Measurements from ENCODE around the gene MARK2.

The MARK2 gene

DNA sequence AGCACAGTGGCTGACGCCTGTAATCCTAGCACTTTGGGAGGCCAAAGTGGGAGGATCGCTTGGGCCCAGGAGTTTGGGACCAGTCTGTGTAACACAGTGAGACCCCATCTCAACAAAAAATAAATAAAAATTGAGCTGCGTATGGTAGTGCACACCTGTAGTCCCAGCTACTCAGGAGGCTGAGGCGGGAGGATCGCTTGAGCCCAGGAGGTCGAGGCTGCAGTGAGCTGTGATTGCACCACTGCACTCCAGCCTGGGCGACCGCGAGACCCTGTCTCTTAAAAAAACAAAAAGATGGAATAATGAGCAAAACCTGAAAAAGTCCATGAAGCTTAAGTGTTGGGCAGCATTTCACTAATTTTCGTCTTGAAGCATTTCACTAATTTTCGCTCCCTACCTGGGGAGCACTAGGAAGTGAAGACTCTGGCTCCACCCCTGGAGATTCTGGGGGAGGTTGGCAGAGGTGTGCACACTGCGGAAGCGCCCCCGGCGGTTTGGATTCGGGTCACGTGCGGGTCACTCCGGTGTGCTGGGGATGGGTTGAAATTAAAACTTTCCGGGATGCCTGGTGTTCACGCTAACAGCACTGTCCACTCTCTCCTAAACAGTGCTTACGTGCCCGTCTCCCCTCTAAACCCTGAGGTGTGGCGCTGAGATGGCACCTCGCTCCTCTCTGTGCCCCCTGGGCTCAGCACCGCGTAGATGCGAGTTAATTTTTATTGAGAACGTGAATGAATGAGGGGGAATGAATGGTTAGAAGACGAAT lies 99.0 kb downstream of the MARK2 start:
- no peak for DNase-seq

DNA sequence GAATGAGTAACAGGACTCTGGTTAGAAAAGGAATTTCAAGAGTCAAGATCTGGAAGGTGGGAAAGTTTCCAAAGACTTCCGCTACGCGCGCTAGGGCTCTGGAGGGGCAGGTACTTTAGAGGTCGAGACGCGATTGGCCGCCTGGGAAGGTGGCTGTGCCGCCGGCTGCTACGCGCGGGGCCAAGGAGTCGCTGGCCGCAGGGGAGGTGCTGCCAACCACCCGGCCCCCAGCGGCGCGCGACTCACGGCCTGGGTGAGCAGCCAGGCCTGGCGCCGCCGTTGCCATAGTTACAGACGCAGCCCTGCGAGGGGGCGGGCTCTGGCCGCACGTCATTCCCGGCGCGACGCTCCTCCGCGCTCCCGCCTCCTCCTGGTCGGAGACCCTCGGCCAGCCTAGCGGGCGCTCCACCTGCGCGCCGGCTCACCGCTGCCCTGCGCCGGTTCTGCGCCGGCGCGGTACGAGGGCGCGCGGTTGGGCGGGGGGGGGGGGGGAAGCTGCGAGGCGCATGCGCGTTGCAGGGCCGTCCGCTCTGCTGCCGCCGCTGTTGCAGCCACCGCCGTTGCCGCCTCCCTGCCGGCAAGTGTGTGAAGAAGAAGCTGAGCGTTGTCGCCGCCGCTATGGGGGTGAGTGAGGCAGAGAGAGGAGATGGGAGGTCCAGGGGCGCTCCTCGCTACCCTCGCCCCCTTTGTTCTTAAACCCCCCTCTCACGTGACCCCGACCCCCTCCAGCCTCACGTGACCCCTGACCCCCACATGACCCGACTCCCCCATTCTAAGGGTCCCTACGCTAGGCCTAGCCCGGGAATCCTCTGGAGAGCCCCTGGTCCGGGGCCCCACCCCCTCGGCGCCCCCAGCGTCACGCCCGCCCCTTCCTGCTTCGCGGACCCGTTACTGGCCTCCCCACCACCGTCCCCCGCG lies 99.8 kb downstream of the MARK2 start, which contains the start of gene NAA40:
NAA40 (plus strand) TSS at position 524 of the 918 bp plus-strand sequence; CDS start at position 619, 95 bp downstream.
- peak; percentile 93 for DNase-seq

DNA sequence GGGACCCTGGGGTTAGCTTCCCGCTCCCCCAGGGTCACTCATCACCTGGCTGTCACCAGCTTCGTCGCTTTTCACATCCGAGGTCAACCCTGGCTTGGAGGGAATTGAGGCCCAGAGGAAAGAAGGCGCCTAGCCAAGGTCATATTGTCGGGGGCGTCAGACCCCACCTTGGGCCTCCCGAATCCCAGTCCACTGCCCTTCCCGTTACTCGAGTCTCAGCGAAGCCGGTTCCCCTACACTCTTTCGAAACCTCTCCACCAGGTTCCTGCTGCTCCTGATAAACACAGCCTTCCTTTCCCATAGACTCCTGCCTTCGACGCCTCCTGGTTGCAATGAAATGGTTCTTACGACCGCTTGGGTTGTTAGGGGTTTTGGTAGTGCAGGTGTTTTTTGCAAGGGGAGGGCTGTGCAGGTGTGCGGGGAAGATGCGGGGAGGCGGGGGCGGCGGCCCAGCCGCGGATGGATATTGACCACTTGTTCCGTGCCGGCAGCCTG lies 100.5 kb downstream of the MARK2 start:
- no peak for DNase-seq

DNA sequence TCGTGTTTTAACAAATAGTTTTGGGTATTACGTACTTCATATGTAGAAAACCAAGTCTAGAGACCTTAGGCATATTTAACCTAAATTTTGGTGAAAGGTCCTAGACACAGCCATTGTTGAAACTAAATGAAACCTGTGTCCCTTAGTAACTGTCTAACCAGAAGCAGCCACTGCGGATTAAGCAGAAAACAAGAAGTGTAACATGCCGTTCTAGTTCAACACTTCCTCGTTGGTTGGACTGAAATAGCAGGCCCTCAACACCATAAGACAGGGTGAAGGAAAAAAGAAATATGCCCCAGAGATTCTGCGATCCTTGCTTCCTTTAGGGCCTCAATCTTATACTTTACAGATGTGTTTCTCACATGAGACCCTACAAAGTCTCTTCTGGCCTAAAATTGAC lies 101.9 kb downstream of the MARK2 start:
- peak; percentile 55 for DNase-seq

DNA sequence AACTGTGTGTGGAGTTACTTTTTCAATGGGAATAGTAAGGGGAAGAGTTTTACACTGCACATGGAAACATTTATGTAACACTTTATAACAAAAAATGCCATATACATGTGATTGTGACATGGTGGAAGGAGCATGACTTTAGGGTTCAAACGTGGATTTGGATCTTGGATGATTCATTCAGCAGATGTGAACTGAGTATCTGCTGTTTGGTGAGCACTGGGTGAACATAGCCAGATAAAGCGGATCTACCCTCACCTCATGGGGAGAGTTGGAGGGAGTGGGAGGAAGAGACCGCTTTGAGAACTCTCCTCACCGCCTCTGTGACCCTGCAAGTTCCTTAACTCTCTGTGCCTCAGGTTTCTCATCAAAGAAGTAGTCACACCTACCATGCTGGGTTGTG lies 103.0 kb downstream of the MARK2 start:
- DNase-seq = no peak

DNA sequence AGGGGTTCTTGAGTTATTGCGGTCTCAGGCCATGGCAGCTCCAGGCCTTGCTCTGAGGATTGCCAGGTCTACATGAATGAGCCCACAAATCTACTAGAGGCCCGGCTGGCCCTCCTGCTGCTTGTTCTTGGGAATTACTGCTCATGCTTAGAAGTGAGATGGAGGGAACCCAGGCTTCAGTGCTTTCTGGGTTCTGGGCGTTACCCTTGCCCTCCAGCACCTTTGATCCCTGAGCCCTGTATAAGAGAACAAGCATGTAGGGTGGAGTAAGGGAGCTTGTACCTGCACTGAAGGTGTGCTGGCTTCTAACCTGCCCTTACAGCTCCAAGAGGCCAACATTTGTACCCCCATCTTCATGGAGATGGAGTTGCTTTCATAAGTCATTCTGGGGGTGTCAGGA lies 103.9 kb downstream of the MARK2 start:
- DNase-seq = no peak

DNA sequence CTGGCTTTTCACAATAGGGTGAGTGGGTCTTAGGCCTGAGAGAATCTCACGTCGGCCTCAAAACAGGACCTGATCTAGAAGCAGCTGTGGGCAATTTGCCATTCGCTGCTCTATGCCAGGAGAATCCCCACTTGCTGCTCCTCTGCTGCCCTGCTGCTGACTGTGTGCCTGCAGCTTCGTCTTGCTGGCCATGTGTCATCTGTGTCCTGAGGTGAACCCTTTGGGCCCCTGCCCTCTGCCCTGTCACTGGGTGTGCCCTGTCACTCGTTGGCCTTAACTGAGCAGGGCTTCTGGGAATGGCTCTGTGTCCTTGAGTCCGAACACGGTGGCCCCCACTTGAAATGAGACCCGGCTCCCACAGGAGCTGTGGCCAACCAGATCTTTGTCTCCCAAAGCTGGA lies 106.1 kb downstream of the MARK2 start:
- DNase-seq = no peak

DNA sequence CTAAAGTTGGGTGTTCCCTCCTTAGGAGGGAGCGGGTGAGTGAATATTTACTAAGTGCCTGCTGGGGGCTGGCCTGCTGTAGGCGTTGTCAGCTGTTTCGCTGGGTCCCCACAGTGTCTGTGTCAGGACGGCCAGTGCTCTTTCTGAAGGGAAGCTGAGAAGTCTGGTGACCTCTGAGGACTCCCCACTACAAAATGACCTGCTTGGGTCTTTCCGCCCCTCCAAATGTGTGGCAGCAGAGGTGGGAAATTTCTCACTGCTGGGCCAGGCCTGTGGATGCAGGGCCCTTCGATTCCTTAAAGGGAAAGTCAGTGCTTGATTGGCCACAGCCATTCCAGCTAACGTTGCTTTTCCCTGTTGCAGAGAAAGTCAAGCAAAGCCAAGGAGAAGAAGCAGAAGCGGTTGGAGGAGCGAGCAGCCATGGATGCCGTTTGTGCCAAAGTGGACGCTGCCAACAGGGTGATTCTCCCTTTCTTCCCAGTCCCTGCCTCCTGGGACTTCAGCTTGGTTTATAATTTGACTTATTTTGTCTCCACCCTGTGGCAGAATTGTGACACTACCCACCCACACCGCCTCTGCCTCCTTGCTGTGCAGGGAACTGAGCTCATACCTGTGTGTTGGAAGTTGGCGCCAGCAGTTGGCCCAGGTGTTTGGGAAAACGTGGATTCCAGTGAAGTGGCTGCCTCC lies 106.7 kb downstream of the MARK2 start:
- peak; percentile 65 for DNase-seq

DNA sequence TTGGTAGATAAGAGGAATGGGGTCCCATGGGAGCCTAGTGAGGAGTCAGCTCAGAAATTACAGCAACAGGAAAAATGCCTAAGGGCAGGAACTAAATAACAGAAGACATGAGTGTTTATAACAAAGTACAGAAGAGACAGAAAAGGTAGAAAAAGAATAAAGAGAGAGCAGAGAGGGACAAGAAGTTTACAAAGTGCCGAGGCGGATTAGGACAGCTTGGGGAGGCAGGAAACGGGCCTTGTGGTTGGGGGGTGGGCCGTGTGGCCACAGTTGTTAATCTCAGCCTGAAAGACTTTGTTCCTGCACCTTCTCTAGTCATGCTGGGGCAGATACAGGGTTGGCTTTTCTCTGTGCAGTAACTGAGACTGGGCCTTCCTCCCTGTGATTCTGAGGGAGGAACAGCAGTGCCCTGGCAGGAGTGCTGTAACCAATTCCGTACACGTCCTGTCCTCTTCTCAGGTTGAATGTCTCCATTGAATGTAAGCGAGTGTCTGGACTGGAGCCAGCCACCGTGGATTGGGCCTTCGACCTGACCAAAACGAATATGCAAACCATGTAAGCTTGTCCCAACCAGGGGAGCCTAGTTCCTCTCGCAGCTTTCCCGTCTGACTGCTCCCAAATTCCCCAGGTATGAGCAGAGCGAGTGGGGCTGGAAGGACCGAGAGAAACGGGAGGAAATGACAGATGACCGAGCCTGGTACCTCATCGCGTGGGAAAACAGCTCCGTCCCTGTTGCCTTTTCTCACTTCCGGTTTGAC lies 113.0 kb downstream of the MARK2 start:
- DNase-seq = no peak

DNA sequence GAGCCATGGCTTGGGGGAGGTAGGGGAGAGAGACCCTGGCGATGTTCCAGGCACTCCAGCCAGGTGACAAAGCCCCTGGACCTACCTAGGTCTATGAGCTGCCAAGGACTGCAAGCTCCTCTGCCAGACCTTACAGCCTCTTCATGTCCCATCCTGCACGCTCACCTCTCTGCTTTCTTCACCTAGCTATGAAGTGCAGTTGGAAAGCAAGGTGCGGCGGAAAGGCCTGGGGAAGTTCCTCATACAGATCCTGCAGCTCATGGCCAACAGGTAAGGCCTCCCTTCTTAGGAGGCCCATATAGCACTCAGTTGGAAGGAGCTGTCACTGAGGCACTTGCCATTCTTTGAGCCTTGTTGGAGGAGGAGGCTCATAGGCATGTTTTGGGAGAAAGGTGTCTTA lies 113.7 kb downstream of the MARK2 start:
- no peak for DNase-seq

DNA sequence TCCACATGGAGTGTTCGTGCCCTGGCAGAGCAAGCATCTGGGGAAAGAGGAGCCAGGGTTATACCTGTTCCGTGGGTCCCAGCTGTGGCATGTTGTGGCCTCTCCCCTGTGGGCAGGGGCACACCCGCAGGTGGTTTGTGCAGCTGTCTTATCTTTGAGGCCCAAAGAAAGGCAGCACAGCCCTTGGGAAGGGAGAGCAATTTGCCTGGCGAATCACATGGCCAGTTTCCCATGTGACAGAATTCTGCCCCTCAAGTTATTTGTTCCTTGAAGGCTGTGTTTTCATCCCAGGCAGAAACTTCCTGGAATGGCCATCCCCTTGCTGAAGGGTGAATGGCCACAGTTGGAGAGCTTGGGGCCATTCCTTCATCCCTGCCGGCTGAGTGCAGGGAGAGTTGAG lies 119.1 kb downstream of the MARK2 start:
- DNase-seq = no peak
